B cell (primary cell): ENCODE data around the gene NPAS2. TPM values are rescaled to one million over a fixed set of nuclear protein-coding genes. Genes with fewer than 3 reads are reported as not detected.

Experiments
- ATAC-seq: fragments of 200-7000 bp; cut with Tn5 transposase; one replicate; pipeline ENCODE4 v1.10.0; 2021; ENCODE audit warnings: low read depth, mild to moderate bottlenecking, moderate number of reproducible peaks, moderate library complexity
- CTCF ChIA-PET: fragments of 350-600 bp; sonication (Branson Sonifier 250); formaldehyde crosslinking; loops from one replicate; lab custom pipeline; 2021; ENCODE audit warnings: antibody characterized with exemption, inconsistent platforms; lab: Charles Lee
- POLR2A ChIA-PET: fragments of 350-600 bp; sonication (Branson Sonifier 250); formaldehyde crosslinking; loops from one replicate; lab custom pipeline; 2021; ENCODE audit warnings: antibody characterized with exemption; lab: Charles Lee
- DNase-seq: peaks from one replicate; pipeline ENCODE4 v3.0.0; 2013
- H2AFZ ChIP-seq: 2 replicates; pipeline ENCODE4 v1.6.1; 2012; ENCODE audit warnings: mild to moderate bottlenecking, low read depth, low read length; ENCODE audit not compliant: insufficient read depth, poor library complexity, severe bottlenecking
- H3K27ac ChIP-seq, 2 donors: 1 replicate in 1 of 2; 2 replicates in 1 of 2; pipeline ENCODE4 v1.5.1; 2012 to 2013; ENCODE audit warnings: low read length in 2 of 2, mild to moderate bottlenecking in 2 of 2, moderate library complexity in 1 of 2
- H3K27me3 ChIP-seq, 4 experiments: fragments of 200-600 bp in 1 of 4; sonication (generic) in 1 of 4; replicated peaks in 1 of 4; 1 replicate in 2 of 4; 2 replicates in 2 of 4; pipeline versions ENCODE4 v1.6.1 to v1.7.0; 2013 to 2016; ENCODE audit warnings: low read length in 3 of 4, mild to moderate bottlenecking in 2 of 4, mixed read lengths in 1 of 4, moderate library complexity in 1 of 4; ENCODE audit not compliant: insufficient read depth in 4 of 4, control insufficient read depth in 3 of 4; ENCODE audit errors: control extremely low read depth in 1 of 4
- H3K36me3 ChIP-seq, 2 experiments: replicated peaks in 1 of 2; 1 replicate in 1 of 2; 2 replicates in 1 of 2; pipeline versions ENCODE4 v1.6.1 to v1.7.1; 2013; ENCODE audit warnings: low read length in 1 of 2; ENCODE audit not compliant: insufficient read depth in 2 of 2, control insufficient read depth in 1 of 2; ENCODE audit errors: control extremely low read depth in 1 of 2, extremely low read depth in 1 of 2
- H3K4me1 ChIP-seq, 2 donors: fragments of 200-600 bp in 1 of 2; sonication (generic) in 1 of 2; 1 replicate in 1 of 2; 2 replicates in 1 of 2; pipeline versions ENCODE4 v1.5.1 to v1.6.1; 2013 to 2017; ENCODE audit warnings: low read length in 2 of 2; ENCODE audit not compliant: control insufficient read depth in 2 of 2, insufficient read depth in 2 of 2
- H3K4me2 ChIP-seq: replicated peaks from 2 replicates; pipeline ENCODE3; 2012; ENCODE audit warnings: mild to moderate bottlenecking, low read depth, low read length; ENCODE audit not compliant: poor library complexity, severe bottlenecking
- H3K4me3 ChIP-seq, 5 experiments: fragments of 200-600 bp in 1 of 5; sonication (generic) in 1 of 5; 1 replicate in 3 of 5; 2 replicates in 2 of 5; pipeline versions ENCODE4 v1.5.1 to v1.7.0; 2011 to 2016; ENCODE audit warnings: low read length in 4 of 5, mild to moderate bottlenecking in 4 of 5, low read depth in 2 of 5, control low read depth in 1 of 5, moderate library complexity in 1 of 5; ENCODE audit not compliant: insufficient read depth in 1 of 5; ENCODE audit errors: control extremely low read depth in 1 of 5, extremely low read depth in 1 of 5
- H3K79me2 ChIP-seq: fragments of 200-600 bp; sonication (generic); one replicate; pipeline ENCODE4 v1.6.0; 2016; ENCODE audit warnings: low read length; ENCODE audit not compliant: control insufficient read depth, insufficient read depth
- H3K9ac ChIP-seq: fragments of 200-600 bp; sonication (generic); 2 replicates; pipeline ENCODE4 v1.6.1; 2017; ENCODE audit warnings: mild to moderate bottlenecking, low read length, moderate library complexity
- H3K9me3 ChIP-seq, 3 donors: one replicate each; pipeline versions ENCODE4 v1.6.1 to v1.7.1; 2013; ENCODE audit warnings: low read length in 2 of 3; ENCODE audit not compliant: control insufficient read depth in 2 of 3, insufficient read depth in 1 of 3; ENCODE audit errors: control extremely low read depth in 1 of 3
- H4K20me1 ChIP-seq: 2 replicates; pipeline ENCODE4 v1.6.0; 2012; ENCODE audit warnings: mild to moderate bottlenecking, low read length; ENCODE audit not compliant: insufficient read depth, control insufficient read depth, poor library complexity, severe bottlenecking
- H3K27ac Mint-ChIP-seq: one replicate; pipeline ENCODE4 v1.8.0; 2021; ENCODE audit warnings: mixed read lengths
- H3K27me3 Mint-ChIP-seq: one replicate; pipeline ENCODE4 v1.8.0; 2021; ENCODE audit warnings: mixed read lengths
- H3K4me1 Mint-ChIP-seq: one replicate; pipeline ENCODE4 v1.8.0; 2021; ENCODE audit warnings: mixed read lengths
- H3K4me3 Mint-ChIP-seq: one replicate; pipeline ENCODE4 v1.8.0; 2021; ENCODE audit warnings: mixed read lengths
- H3K9me3 Mint-ChIP-seq: one replicate; pipeline ENCODE4 v1.8.0; 2022; ENCODE audit warnings: mixed read lengths; ENCODE audit not compliant: insufficient read depth
- EZH2 ChIP-seq: IDR thresholded peaks from 2 replicates; pipeline ENCODE4 v1.6.1; 2012; ENCODE audit warnings: borderline replicate concordance, low read depth, mild to moderate bottlenecking, moderate library complexity, low read length; ENCODE audit not compliant: insufficient read depth, poor library complexity, severe bottlenecking
- WGBS: methylation state at CpG from one replicate; pipeline ENCODE4 v1.1.5; 2013; ENCODE audit warnings: missing lambda C conversion rate; ENCODE audit not compliant: insufficient coverage; 5-methylcytosine and 5-hydroxymethylcytosine counted together
- intact Hi-C: fragments of 100-400 bp; cut with micrococcal nuclease; formaldehyde crosslinking; loops from one replicate; pipeline ENCODE4 v1.10.0; 2022
- polyA plus RNA-seq: library from polyadenylated mRNA; depleted of rRNA; stranded (reverse); fragments of >200 nt; gene quantifications from 2 replicates; pipeline ENCODE4 v1.2.3, GENCODE V29; 2012
- total RNA-seq, 2 donors: library from RNA; stranded (reverse); fragments of 120-200 nt in 1 of 2; gene quantifications; 1 replicate in 1 of 2; 2 replicates in 1 of 2; pipeline versions ENCODE4 v1.2.3 to v1.2.4, GENCODE V29; 2013 to 2022
- TF ChIP-seq, protein P1 (sequence below): fragments of 200-600 bp; IDR thresholded peaks from one replicate; pipeline ENCODE4 v1.8.0; 2022; ENCODE audit warnings: antibody characterized with exemption, mild to moderate bottlenecking

Gene NPAS2
- total and polyA plus RNA-seq, 2 donors (not counting 1 experiment from before 2014, with no cell fraction given), result not detected

DNA sequence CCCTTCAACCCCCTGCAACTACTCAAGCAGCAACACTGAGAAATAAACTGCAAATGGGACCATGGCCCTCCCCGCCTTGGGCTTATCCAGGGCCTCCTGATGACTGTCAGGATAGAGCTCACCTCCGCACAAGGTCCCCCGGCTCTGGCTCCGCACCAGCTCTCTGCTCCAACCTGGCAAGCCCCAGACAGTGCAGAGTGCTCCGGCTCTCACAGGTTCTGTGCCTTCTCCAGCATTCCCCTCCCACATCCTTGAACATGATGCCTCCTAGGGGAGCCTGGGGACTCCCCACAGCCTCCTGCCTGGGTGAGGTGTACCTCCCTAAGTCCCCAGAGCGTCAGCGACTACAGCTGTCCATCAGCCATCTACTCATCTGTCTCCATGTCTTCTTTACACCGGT, 26.7 kb upstream of the NPAS2 start:
- Mint-ChIP-seq H3K4me3 (no peak overlapping the region), H3K27me3 (peaks cover 14% of the 10 kb centered on the region), H3K9me3 (no peaks in the 10 kb centered on the region), H3K4me1 (no peaks in the 10 kb centered on the region), H3K27ac (no peak overlapping the region)
- Histone ChIP-seq H4K20me1 (no peaks in the 10 kb centered on the region), H3K9me3 (peaks cover 0 to 4% (median 0%) of the 10 kb centered on the region in 3 donors), H2AFZ (no peak overlapping the region), H3K4me2 (no peak overlapping the region), H3K27ac (no peak overlapping the region), H3K4me3 (no peak overlapping the region), H3K27me3 (no peaks in the 10 kb centered on the region), H3K36me3 (no peaks in the 10 kb centered on the region), H3K4me1 (no peaks in the 10 kb centered on the region), H3K9ac (no peak overlapping the region), H3K79me2 (no peaks in the 10 kb centered on the region)
- DNase-seq (no peak), ATAC-seq (no peak)
- ChIA-PET CTCF (no interaction called here), POLR2A (no interaction called here)
- WGBS, result 96% methylated on average over 6 of the region's 8 CpGs
- no peak for TF ChIP-seq EZH2
- intact Hi-C loops, result no loop called here

DNA sequence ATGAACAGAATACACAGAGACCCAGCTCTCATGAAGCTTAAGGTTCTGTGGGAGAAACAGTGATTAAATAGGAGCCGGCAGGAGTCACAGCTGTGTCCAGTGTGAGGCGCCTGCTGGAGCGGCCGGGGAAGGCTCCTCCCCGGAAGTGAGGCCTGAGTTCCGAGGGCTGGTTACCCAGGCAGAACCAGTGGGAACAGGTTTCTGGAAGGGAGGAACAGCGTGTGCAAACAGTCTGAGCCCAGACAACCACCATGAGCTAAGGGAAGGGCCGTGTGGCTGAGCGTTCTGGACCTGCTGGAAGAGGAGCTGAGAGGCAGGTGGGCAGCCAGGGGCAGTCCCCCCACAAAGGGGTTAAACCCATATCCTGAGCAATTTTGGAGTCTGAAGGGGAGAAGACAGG, 26.0 kb upstream of the NPAS2 start:
- 86% methylated on average over 9 of the region's 9 CpGs for WGBS
- no peak overlapping the region for H3K27ac Mint-ChIP-seq
- no peaks in the 10 kb centered on the region for H3K9me3 Mint-ChIP-seq
- intact Hi-C loops, result no loop called here
- Histone ChIP-seq H2AFZ (no peak overlapping the region), H3K4me3 (no peak overlapping the region), H3K4me1 (no peaks in the 10 kb centered on the region), H3K4me2 (no peak overlapping the region), H3K36me3 (no peaks in the 10 kb centered on the region), H4K20me1 (no peaks in the 10 kb centered on the region), H3K9me3 (peaks cover 0 to 4% (median 0%) of the 10 kb centered on the region in 3 donors), H3K9ac (no peak overlapping the region), H3K79me2 (no peaks in the 10 kb centered on the region), H3K27me3 (no peaks in the 10 kb centered on the region), H3K27ac (no peak overlapping the region)
- DNase-seq, result no peak
- POLR2A ChIA-PET, result no interaction called here
- H3K27me3 Mint-ChIP-seq, result peaks cover 14% of the 10 kb centered on the region
- no peaks in the 10 kb centered on the region for H3K4me1 Mint-ChIP-seq
- H3K4me3 Mint-ChIP-seq, result no peak overlapping the region
- ATAC-seq, result no peak
- CTCF ChIA-PET, result no interaction called here
- no peak for TF ChIP-seq EZH2
- TF ChIP-seq, protein P1, sequence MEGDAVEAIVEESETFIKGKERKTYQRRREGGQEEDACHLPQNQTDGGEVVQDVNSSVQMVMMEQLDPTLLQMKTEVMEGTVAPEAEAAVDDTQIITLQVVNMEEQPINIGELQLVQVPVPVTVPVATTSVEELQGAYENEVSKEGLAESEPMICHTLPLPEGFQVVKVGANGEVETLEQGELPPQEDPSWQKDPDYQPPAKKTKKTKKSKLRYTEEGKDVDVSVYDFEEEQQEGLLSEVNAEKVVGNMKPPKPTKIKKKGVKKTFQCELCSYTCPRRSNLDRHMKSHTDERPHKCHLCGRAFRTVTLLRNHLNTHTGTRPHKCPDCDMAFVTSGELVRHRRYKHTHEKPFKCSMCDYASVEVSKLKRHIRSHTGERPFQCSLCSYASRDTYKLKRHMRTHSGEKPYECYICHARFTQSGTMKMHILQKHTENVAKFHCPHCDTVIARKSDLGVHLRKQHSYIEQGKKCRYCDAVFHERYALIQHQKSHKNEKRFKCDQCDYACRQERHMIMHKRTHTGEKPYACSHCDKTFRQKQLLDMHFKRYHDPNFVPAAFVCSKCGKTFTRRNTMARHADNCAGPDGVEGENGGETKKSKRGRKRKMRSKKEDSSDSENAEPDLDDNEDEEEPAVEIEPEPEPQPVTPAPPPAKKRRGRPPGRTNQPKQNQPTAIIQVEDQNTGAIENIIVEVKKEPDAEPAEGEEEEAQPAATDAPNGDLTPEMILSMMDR, result no peak
